Stimulated activated CD4-positive, alpha-beta T cell treated with anti-CD3 and anti-CD28 coated beads, Interleukin-2, amount 100 ng/mL, for 48 hours (primary cell): ENCODE results near the gene SSTR5.
"Not testable (repeated sequence)": the region's sequence is repeated elsewhere in the genome, so short reads cannot be mapped to it uniquely, and the experiment has no call there.

Experiments used
- DNase-seq, 2 donors: peaks; one replicate each; pipeline ENCODE4 v3.0.0-alpha.2; 2020

SSTR5 gene

DNA sequence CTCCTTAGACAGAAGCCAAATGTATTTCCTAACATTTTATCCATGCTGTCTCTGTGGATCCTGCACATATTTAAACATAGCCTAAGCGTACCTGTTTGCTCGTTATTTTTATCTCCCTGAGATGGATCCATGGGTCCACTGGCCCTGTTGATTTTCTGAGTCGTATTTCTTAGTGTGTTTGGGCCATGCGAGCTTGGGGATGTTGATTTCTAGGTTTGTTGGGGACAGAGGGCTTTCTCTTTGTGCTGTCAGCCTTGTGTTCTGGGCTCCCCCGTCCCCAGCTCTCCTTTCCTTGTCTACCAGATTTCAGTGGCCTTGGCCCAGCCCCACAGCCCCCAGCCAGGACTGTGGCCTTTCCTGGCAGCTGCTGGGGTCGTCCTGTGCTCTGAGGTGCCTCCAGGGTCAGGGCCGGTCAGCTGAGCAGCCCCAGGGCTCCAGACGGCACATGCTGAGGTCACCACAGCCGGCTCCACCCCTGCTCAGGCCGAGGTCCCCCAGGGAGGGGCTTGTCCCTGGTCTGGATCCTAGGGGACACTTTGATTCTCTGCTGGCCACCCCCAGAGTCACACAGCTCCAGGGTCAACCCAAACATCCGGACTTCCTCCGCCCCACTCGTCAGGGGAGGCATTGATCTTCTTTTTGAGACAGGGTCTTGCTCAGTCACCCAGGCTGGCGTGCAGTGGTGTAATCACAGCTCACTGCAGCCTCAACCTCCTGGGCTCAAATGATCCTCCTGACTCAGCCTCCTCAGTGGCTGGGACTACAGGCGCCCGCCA lies 4.4 kb downstream of the SSTR5 start:
- DNase-seq: no peak

GRCh38 chr16:1077877-1078578 lies 5.5 kb downstream of the SSTR5 start:
- DNase-seq: no peak

DNA sequence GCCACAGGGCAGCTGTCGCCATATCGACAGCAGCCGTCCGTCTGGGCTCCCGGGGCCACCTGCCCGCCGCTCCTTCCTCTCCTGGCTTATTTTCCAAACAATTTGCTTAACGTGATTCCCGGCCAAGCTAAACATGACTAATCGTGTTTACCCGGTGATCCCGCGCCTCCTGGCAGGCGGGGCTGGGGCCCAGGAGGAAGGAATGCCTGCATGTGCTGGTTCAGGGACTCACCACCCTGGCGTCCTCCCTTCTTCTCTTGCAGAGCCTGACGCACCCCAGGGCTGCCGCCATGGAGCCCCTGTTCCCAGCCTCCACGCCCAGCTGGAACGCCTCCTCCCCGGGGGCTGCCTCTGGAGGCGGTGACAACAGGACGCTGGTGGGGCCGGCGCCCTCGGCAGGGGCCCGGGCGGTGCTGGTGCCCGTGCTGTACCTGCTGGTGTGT lies 6.1 kb downstream of the SSTR5 start:
- DNase-seq: no peak

DNA sequence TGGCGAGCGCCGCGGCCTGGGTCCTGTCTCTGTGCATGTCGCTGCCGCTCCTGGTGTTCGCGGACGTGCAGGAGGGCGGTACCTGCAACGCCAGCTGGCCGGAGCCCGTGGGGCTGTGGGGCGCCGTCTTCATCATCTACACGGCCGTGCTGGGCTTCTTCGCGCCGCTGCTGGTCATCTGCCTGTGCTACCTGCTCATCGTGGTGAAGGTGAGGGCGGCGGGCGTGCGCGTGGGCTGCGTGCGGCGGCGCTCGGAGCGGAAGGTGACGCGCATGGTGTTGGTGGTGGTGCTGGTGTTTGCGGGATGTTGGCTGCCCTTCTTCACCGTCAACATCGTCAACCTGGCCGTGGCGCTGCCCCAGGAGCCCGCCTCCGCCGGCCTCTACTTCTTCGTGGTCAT lies 6.8 kb downstream of the SSTR5 start:
- no peak for DNase-seq

- DNase-seq: no peak
These were observed 7.4 kb downstream of the SSTR5 start for GRCh38 chr16:1079786-1080525.

- no peak for DNase-seq
These were observed 8.5 kb downstream of the SSTR5 start for GRCh38 chr16:1080801-1081733.

- DNase-seq: no peak
These were observed 9.3 kb downstream of the SSTR5 start for GRCh38 chr16:1081734-1082265.

DNA sequence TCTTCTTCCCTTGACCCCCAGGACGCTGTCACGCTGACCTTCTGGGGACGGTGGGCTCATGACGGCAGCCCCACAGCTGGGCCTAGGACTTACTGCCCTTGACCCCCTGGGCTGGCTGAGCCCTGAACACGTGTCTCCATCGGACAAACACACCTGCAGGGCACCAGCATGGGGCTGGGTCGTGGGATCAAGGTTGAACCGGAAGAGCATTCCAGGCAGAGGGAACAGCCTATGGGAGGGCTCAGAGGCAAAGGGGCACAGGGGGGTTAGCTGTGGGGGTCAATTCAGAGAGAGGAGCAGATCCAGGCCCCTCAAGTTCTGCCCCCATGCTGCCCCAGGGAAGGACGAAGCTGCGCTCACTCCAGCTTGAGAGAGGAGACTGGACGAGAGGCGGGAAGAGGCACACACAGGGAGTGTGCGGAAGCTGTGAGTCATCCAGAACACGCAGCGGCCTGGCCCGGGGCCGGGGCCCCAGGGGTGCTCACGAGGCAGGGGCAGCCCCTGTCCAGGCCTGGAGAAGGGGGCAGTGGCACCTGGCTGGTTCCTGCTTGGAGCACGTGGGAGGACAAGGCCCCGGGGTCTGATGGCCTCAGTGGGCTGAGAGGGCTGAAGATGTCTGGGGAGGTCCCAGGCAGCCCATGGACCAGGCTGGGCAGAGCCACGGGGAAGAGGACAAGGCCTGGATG lies 9.9 kb downstream of the SSTR5 start:
- no peak for DNase-seq

- no peak for DNase-seq
These were observed 10.6 kb downstream of the SSTR5 start for GRCh38 chr16:1082952-1083675.

DNA sequence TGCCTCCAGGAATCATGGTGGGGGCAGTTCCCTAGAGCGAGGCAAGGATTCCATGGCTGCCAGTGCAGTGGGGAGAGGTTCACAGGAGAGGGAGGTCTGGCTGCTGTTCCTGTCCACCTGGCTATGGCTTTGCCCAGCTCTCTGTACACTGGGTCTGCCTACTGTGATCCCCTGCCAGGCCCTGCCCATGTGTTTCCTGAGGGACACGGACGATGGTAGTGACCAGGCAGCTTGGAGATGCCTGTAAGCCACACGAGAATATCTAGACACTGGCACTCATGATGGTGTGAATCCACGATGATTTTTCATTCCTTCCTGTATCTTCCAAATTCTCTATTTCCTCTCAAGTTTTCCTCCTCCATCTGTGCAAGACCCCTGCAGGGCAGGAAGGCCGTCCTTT lies 12.4 kb downstream of the SSTR5 start:
- no peak for DNase-seq

DNA sequence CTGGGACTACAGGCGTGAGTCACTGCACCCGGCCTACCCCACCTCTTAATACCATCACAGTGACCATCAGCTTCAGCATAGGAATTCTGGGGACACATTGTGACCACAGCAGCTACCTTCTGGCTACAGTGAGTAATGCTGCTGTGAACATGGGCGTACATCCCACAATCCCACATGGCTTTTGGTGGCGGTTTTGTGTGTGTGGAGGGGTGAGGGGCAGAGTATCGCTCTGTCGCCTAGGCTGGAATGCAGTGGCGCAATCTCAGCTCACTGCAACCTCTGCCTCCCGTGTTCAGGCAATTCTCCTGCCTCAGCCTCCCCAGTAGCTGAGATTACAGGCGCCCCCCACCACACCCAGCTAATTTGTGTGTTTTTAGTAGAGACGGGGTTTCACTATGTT lies 13.9 kb downstream of the SSTR5 start:
- DNase-seq: not testable (repeated sequence)

GRCh38 chr16:1088295-1089170 lies 16.0 kb downstream of the SSTR5 start:
- no peak for DNase-seq

- no peak for DNase-seq
These were observed 16.9 kb downstream of the SSTR5 start for GRCh38 chr16:1089439-1089821.

GRCh38 chr16:1089822-1090619 lies 17.5 kb downstream of the SSTR5 start:
- DNase-seq: no peak

GRCh38 chr16:1090620-1091587 lies 18.4 kb downstream of the SSTR5 start:
- no peak for DNase-seq

- DNase-seq: no peak
These were observed 19.5 kb downstream of the SSTR5 start for GRCh38 chr16:1091992-1092552.

DNA sequence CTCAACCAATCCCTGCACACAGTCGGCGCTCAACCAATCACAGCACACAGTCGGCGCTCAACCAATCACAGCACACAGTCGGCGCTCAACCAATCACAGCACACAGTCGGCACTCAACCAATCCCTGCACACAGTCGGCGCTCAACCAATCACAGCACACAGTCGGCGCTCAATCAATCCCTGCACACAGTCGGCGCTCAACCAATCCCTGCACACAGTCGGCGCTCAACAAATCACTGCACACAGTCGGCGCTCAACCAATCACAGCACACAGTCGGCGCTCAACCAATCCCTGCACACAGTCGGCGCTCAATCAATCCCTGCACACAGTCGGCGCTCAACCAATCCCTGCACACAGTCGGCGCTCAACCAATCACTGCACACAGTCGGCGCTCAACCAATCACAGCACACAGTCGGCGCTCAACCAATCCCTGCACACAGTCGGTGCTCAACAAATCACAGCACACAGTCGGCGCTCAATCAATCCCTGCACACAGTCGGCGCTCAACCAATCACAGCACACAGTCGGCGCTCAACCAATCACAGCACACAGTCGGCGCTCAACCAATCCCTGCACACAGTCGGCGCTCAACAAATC lies 20.2 kb downstream of the SSTR5 start:
- DNase-seq: not testable (repeated sequence)
